ENCODE results near the gene CCN2.

The CCN2 gene

GRCh38 chr6:131966443-131966842 is 15.3 kb upstream of the CCN2 start:
- no peak for DNase-seq (ENCODE audit: low spot score)

GRCh38 chr6:131963063-131963462 is 11.9 kb upstream of the CCN2 start:
- no peak for DNase-seq (ENCODE audit: low spot score)

- DNase-seq (ENCODE audit: low spot score): no peak
These were observed 9.4 kb upstream of the CCN2 start for GRCh38 chr6:131960371-131961133.

DNA sequence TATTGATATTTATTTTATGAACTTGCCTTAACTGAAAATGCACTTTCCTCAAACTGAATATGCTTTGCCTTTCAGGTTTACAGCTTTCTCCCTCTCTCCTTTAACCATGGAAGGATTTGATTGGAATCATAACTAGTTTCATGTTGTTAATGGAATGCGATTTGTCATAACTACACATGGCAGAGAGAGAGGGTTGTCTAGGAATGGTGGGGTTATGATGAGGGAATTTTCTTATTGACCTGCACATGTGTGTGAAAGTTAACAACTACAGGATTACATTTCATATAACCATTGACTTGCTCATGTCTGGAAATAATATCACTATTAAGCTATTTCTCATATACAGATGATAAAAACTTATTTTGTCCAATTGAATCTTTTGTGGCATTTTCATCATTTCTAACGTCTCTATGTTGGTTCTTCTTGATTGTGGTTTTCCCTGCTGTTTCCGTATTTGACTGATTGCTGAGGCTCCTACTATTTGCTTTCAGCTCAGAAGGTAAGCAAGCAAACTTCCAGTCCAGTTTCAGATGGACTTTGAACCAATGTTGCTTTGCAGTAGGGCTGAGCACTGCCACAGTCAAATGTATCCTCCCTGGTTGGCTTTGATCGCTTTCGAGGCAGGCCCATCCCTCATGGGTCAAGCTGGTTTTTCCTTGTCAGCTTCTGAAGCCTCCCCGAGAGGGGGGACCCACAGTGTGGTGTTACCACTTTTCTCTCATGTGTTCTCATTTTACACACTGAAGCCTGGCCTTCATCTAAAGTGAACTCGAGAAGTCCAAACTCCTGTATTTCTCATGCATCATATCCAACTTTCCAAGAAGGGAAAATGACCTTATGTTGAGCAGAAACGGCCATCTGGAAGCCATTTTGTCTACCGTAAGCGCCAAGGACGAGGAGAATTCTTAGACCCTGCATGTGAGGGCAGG is 7.6 kb upstream of the CCN2 start:
- DNase-seq (ENCODE audit: low spot score): peak; percentile 49

DNA sequence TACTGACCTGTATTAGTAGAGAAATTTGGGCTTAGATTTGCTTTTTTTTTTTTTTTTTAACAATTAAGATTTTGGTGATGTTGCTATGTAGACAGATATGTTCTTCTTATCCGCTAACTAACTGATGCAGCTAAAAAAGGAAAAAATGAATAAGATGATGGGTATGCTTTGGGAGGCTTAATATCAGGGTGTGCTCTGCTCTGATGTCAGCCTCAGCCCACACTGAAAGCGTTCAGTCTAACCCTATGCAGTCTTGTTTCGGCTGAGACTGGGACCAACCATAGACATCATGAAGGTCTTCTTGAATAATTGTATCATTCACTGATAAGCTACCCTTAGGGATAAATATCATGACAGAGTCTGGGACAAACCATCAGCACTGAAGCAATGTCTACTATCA is 6.9 kb upstream of the CCN2 start:
- no peak for DNase-seq (ENCODE audit: low spot score)

DNA sequence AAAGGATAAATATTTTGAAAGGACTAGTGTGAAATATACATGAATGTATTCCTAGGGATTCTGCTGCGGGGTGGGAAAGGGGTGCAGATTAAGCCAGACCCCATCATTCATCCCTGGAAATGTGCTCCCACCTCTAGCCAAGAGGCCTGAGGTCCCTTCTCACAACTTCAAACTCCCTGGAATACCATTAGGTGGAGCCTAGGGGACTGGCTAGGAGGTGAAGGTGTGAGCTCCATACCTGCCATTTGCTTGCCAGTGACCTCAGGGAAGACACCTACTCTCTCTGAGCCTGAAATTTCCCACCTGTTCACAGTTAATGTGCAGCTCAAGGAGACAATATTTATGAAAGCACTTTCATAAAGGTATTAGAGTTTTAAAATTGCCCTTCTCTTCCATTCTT is 4.7 kb upstream of the CCN2 start:
- DNase-seq (ENCODE audit: low spot score): no peak

GRCh38 chr6:131955192-131955591 is 4.0 kb upstream of the CCN2 start:
- DNase-seq (ENCODE audit: low spot score): no peak

DNA sequence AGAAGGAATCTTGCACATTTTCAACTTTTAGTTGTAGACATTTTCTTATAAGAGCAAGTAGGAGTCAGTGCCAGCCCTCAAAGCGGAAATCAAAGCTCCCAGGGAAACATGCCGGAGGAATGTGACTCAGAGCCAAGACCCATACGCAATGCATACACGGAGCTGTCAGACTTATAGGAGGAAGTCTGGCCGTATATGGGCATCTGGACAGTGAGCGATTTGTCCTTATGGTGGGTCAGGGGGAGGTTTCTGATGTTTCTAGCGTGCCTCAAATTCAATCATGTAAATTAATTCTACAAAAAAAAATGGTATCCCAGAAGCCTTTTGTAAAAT is 3.6 kb upstream of the CCN2 start:
- no peak for DNase-seq (ENCODE audit: low spot score)

DNA sequence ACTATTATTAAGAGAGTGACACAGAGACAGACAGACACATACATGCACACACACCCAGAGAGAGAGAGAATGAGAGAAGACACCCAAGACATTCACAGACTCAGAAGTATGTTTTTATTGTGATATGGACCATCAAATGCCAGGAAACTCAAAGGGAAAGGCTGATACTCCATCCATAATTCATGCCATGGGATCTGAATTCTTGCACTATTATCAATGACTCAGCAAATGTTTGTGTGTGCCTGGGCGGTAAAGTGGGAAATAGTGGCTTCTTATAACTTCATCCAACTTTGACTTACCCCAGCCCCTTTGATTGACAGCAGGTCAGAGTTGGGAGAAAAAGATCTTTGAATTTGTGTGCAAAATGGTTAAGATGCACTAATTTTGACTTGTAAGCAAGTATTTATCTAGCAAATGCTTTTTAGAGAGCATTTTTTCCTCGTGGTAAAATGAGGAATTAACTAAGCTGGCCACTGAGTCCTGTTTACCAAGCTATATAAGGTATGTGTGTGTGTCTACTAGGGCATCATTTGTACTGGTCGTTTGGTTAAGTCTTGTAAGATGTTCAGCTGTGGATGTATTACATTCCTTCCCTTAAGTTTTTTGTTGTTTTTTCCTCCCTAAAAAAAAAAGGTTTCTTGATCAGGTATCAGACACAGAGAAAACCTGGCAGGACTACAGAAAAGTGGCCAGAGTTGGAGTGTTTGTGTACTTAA is 3.0 kb upstream of the CCN2 start:
- no peak for DNase-seq (ENCODE audit: low spot score)

DNA sequence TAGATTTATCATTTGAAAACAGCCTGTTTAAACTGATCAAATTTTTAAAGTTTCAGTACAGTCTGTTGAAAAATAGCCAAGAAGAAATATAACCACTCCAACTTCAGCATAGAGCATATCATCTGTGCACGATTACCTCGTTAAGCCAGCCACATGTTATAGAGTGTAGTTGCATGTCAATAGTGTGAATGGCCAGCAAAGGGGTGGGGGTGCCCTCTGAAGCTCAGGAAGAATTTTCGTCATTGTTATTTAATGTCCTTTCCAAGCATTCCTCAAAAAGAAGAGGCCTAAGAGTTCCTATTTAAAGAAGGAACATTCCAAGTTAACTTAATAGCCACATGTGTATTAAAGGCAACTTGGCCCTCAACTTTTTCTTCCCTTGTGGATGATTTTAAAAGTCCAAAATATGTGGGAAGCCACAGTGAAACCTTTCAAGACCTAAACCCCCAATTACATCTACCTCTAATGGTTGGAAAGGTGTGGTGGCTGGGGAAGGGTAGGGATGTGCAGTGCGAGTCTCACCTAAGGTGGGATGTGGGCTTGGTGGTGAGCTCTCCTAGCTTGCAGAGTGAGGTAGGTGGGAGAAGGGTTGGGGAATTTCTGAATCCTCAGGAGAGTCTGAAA is 1.8 kb upstream of the CCN2 start:
- DNase-seq (ENCODE audit: low spot score): no peak

DNA sequence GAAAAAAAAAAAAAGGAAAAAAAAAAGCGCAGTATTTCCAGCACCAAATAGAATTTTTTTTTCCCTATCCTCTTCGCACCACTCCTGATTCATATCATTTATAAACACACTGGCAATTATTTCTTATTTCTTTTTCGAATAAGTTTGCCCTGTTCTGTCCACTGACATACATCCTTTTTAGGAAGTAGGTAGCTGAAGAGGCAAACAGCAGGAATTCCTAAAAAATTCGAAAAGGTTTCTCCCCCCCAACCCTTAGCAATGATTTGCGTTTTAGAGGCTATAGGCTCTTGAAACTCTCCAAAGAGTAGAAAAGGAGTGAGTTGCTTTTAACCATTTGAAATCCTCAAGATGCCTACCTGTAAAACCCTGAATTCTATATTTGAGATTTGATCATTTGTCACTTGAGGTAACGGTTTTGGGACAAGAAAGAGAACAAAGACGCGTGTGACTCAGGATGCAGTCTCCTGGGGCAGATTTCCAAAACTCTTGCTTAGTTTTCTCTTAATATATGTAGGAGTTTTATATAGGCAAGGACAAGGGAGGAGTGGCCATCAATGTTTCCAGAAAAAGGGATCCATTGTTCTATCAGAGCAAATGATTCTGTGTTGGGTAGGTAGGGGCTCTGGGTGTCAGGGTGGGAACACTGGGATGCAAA is 531 bp upstream of the CCN2 start:
- DNase-seq (ENCODE audit: low spot score): no peak

DNA sequence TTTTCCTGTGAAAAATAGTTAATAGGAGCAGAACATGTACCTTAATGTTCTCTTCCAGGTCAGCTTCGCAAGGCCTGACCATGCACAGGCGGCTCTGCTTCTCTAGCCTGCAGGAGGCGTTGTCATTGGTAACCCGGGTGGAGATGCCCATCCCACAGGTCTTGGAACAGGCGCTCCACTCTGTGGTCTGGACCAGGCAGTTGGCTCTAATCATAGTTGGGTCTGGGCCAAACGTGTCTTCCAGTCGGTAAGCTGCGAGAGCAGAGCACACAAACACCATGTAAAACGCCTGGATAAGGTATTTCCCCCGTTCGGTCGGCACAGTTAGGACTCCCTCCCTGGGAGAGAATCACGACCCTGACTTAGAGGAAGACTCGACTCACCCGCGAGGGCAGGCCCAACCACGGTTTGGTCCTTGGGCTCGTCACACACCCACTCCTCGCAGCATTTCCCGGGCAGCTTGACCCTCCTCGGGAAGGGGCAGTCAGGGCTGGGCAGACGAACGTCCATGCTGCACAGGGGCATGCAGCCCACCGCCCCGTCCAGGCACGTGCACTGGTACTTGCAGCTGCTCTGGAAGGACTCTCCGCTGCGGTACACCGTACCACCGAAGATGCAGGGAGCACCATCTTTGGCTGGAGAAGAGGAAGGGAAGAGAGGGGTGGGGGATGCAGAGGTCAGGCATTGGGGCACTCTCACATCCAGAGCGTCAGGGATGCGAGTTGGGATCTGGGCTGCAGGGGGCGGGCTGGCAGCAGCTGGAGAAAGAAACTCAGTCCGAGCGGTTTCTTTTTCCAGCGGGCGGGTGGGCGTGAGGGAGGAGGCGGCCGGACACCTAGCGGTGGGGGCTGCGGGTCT is 1.0 kb downstream of the CCN2 start:
- DNase-seq (ENCODE audit: low spot score): peak; percentile 23

GRCh38 chr6:131949620-131949908 is 1.6 kb downstream of the CCN2 start:
- DNase-seq (ENCODE audit: low spot score): no peak

- no peak for DNase-seq (ENCODE audit: low spot score)
These were observed 2.2 kb downstream of the CCN2 start for GRCh38 chr6:131948692-131949619.

- no peak for DNase-seq (ENCODE audit: low spot score)
These were observed 3.0 kb downstream of the CCN2 start for GRCh38 chr6:131947986-131948661.

DNA sequence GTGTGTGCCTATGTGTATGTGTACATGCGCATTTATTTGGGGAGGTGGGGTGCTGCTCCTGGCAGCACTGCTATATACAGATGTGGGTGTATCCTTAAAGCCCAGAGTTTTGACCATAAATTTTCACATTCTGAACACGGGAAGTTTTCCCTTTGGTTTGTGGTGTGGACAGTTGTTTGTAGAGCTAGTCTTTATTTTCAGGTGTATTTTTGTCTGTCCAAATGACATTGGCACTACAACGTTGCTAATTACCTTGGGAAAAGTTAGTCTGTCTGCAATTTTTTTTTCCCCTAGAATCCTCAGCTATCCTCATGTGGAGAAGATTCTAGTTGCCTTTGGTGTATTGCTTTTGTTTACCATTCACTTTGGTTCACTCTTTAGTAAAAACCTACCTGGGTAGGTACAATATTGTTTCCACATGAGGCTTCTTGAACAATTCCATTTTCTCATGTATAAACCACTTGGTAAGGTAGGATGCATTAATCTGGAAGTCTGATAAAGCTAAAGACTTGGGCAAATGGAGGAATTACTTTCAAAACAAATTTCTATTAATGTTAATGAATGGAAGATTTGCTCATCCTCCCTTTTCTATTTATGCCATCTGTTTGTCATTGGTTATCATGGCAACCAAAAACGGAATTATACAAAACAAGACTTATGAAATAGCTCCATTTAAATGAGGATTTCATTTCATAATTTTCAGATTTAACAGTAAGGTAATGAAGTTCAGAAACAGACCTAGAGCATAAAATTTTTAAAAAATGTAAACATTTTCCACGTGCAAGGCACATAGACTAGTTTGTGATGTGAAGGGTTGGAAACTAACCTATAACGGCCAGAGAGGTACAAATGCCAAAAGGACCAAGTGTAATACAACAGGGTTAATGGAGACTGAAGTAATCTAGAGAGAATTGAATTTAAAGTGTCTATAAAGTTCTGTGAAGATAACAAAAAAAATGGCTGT is 3.9 kb downstream of the CCN2 start:
- no peak for DNase-seq (ENCODE audit: low spot score)

DNA sequence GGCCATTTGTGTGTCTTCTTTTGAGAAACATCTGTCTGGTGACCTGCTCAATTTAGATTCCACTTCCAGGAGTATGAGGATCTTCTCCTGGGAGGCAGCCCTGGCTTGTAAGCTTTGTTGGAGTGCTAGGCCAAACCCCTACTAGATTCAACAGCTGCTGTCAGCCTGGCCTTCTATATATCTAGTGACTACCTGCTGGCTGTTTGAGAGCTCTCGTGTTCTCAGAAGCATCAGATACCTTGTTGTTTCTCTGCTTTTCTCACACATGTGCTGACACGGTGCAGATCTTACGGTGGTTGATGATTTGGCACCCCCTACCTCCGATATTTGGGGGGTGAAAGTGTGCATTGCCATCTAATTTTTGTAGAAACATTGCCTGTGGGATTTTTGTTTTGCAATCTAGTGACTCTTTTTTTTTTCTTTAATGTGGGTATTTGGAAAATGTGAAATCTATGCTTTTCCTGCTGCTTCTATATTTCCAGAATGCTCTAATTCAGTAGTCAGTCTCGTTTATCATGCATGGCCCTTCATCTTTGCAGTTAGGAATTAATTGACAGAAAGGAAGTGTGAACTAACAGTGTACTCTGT is 4.7 kb downstream of the CCN2 start:
- DNase-seq (ENCODE audit: low spot score): no peak

DNA sequence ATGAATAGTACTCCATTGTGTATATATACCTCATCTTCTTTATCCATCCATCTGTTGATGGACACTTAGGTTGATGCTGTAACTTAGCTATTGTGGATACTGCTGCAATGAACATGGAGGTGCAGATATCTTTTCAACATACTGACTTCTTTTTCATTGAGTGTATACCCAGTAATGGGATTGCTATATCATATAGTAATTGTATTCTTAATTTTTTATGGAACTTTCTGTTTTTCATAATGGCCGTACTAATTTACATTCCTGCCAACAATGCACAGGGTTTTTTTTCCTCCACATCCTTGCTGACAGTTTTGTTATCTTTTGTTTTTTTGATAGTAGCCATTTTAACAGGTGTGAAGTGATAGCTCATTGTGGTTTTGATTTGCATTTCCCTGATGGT is 5.2 kb downstream of the CCN2 start:
- no peak for DNase-seq (ENCODE audit: low spot score)
